ENCODE measurements around the gene SYNGR2.

DNA sequence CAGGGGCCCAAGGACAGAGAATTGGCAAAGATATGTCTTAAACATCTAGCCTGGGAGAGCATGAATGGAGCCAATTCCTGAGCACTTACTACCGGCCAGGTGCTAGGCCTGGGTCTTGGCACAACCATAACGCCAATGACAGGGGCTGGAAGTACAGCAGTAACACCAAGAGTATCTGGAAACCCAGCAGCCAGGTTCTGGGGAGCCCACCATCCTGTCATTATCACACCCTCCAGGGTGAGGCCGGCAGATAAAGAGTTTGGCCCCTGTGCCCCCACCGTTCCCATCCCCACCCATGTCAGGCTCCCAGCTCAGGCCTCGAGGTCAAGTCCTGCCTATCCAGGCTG, 38.3 kb upstream of the SYNGR2 start:
- TF ChIP-seq MXI1 (IDR thresholded peaks at IDR 0.05; ENCODE audit: low read depth, low read length) (no peak), MAFG (tag; conservative IDR thresholded peaks at IDR 0.05) (no peak), PHB2 (IDR thresholded peaks at IDR 0.05; ENCODE audit: low read depth) (no peak), KHSRP (IDR thresholded peaks at IDR 0.05) (no peak), TEAD2 (tag; IDR thresholded peaks at IDR 0.05) (no peak)
- TF ChIP-seq, protein P1, sequence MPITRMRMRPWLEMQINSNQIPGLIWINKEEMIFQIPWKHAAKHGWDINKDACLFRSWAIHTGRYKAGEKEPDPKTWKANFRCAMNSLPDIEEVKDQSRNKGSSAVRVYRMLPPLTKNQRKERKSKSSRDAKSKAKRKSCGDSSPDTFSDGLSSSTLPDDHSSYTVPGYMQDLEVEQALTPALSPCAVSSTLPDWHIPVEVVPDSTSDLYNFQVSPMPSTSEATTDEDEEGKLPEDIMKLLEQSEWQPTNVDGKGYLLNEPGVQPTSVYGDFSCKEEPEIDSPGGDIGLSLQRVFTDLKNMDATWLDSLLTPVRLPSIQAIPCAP (CRISPR knock-in tag; IDR thresholded peaks at IDR 0.05; ENCODE audit: borderline replicate concordance), result no peak
- TF ChIP-seq, protein P2, sequence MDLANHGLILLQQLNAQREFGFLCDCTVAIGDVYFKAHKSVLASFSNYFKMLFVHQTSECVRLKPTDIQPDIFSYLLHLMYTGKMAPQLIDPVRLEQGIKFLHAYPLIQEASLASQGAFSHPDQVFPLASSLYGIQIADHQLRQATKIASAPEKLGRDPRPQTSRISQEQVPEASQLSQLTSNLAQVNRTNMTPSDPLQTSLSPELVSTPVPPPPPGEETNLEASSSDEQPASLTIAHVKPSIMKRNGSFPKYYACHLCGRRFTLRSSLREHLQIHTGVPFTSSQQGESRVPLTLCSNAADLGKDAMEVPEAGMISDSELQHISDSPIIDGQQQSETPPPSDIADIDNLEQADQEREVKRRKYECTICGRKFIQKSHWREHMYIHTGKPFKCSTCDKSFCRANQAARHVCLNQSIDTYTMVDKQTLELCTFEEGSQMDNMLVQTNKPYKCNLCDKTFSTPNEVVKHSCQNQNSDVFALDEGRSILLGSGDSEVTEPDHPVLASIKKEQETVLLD (IDR thresholded peaks at IDR 0.05), result no peak
- TF ChIP-seq, protein P3, sequence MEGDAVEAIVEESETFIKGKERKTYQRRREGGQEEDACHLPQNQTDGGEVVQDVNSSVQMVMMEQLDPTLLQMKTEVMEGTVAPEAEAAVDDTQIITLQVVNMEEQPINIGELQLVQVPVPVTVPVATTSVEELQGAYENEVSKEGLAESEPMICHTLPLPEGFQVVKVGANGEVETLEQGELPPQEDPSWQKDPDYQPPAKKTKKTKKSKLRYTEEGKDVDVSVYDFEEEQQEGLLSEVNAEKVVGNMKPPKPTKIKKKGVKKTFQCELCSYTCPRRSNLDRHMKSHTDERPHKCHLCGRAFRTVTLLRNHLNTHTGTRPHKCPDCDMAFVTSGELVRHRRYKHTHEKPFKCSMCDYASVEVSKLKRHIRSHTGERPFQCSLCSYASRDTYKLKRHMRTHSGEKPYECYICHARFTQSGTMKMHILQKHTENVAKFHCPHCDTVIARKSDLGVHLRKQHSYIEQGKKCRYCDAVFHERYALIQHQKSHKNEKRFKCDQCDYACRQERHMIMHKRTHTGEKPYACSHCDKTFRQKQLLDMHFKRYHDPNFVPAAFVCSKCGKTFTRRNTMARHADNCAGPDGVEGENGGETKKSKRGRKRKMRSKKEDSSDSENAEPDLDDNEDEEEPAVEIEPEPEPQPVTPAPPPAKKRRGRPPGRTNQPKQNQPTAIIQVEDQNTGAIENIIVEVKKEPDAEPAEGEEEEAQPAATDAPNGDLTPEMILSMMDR (IDR thresholded peaks at IDR 0.05 in 2 of 3, conservative IDR thresholded peaks at IDR 0.05 in 1 of 3; ENCODE audit: insufficient read depth in 2 of 3, low read depth in 1 of 3, low read length in 3 of 3), result no peak; a peak in 1 of 6 replicates

Data from K562 (cell line).